Measurements from ENCODE around the gene ITIH4.

- TF ChIP-seq POLR2AphosphoS5 (IDR thresholded peaks at IDR 0.05; ENCODE audit: low read depth, low read length) (no peak), POLR2A (IDR thresholded peaks at IDR 0.05; ENCODE audit: low read depth, low read length) (no peak), TAF1 (IDR thresholded peaks at IDR 0.05; ENCODE audit: low read depth, low read length) (no peak), SPI1 (IDR thresholded peaks at IDR 0.05; ENCODE audit: low read depth, low read length) (no peak)
These were observed 39.1 kb downstream of the ITIH4 start for GRCh38 chr3:52791366-52791765.
